Type B pancreatic cell (in vitro differentiated cells): ENCODE measurements around the gene NELFA. TPM values are rescaled to one million over a fixed set of nuclear protein-coding genes. Genes with fewer than 3 reads are reported as not detected.

Source experiments
- DNase-seq: peaks from one replicate; pipeline ENCODE4 v3.0.0; 2021; ENCODE audit warnings: mixed read lengths; ENCODE audit not compliant: unreplicated experiment; ENCODE audit errors: extremely low spot score
- H3K27ac Mint-ChIP-seq: 2 replicates; pipeline ENCODE4 v1.8.0; 2021; ENCODE audit warnings: mild to moderate bottlenecking, mixed read lengths
- H3K27me3 Mint-ChIP-seq: 2 replicates; pipeline ENCODE4 v1.8.0; 2021; ENCODE audit warnings: mixed read lengths
- H3K36me3 Mint-ChIP-seq: 2 replicates; pipeline ENCODE4 v1.8.0; 2021; ENCODE audit warnings: mixed read lengths
- H3K4me1 Mint-ChIP-seq: one replicate; pipeline ENCODE4 v1.8.0; 2021; ENCODE audit warnings: mixed read lengths; ENCODE audit not compliant: unreplicated experiment
- H3K4me3 Mint-ChIP-seq: 2 replicates; pipeline ENCODE4 v1.8.0; 2021; ENCODE audit warnings: mild to moderate bottlenecking, mixed read lengths
- H3K9me3 Mint-ChIP-seq: 2 replicates; pipeline ENCODE4 v1.8.0; 2021; ENCODE audit warnings: mixed read lengths
- microRNA-seq: library from miRNA; unstranded; fragments of <30 nt; microRNA quantifications from one replicate; pipeline ENCODE4, GENCODE V29; 2020
- total RNA-seq: library from RNA; stranded (reverse); gene quantifications from 2 replicates; pipeline ENCODE4 v1.2.1, GENCODE V29; 2021; ENCODE audit warnings: low replicate concordance
- TF ChIP-seq, protein P1 (sequence below): fragments of 200-600 bp; sonication (generic); conservative IDR thresholded peaks from 2 replicates; pipeline ENCODE4 v1.5.0; 2021; ENCODE audit warnings: antibody characterized with exemption, mild to moderate bottlenecking

Gene NELFA
- total RNA-seq, 1 donor from 2014 or later: 44.8 TPM

DNA sequence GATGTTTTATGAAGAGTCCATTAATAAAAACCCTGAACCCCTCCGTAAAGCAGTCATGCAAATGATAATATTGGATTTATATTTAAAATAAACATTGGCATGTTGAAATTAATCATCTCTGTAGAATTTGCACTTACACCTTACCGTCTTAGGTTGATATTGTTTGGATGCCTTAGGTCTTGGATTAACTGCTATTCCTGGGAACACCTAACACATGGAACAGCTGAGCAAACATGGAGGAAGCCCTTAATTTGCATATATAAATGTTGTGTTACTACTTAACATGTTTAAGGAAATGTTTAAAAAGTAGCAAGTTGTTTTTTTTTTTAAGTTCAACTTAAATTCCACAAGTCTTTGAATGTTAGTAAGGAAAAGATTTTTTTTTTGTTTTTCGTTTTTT, 75.1 kb downstream of the NELFA start:
- Mint-ChIP-seq H3K36me3 (peaks cover 13% of the 10 kb centered on the region), H3K27me3 (no peaks in the 10 kb centered on the region), H3K27ac (no peak overlapping the region), H3K4me1 (no peaks in the 10 kb centered on the region), H3K4me3 (no peak overlapping the region), H3K9me3 (no peaks in the 10 kb centered on the region)
- no peak for DNase-seq
- TF ChIP-seq, protein P1, sequence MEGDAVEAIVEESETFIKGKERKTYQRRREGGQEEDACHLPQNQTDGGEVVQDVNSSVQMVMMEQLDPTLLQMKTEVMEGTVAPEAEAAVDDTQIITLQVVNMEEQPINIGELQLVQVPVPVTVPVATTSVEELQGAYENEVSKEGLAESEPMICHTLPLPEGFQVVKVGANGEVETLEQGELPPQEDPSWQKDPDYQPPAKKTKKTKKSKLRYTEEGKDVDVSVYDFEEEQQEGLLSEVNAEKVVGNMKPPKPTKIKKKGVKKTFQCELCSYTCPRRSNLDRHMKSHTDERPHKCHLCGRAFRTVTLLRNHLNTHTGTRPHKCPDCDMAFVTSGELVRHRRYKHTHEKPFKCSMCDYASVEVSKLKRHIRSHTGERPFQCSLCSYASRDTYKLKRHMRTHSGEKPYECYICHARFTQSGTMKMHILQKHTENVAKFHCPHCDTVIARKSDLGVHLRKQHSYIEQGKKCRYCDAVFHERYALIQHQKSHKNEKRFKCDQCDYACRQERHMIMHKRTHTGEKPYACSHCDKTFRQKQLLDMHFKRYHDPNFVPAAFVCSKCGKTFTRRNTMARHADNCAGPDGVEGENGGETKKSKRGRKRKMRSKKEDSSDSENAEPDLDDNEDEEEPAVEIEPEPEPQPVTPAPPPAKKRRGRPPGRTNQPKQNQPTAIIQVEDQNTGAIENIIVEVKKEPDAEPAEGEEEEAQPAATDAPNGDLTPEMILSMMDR: no peak

DNA sequence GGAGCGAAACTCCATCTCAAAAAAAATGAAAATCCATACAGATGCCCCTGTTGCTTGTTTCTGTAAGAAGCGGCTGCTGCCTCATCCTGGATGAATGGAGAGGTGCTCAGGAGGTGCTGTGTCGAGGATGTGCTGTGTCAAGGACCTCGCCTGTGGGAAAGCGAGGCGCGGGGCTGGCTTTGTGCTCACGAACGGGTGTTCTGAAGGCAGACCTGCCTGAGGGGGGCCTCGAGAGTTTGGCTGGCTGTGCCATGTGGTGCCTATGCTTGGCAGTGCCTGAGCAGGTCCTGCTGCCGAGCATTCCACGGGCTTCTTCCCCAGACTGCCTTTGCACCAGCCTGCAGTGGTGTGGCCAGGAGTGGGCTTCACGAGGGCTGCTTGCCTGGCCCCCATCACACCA, 76.0 kb downstream of the NELFA start:
- TF ChIP-seq, protein P1: no peak
- Mint-ChIP-seq H3K4me3 (no peak overlapping the region), H3K27me3 (no peaks in the 10 kb centered on the region), H3K9me3 (no peaks in the 10 kb centered on the region), H3K27ac (no peak overlapping the region), H3K36me3 (peaks cover 10% of the 10 kb centered on the region), H3K4me1 (no peaks in the 10 kb centered on the region)
- no peak for DNase-seq

Small RNA genes within 50 kb of the gene (microRNA-seq; reads per million reads assigned to microRNA genes)
- gene MIR943: 3.0 reads per million, percentile 5 among the genes with 10 or more reads in this experiment

Other genes starting within 250 kb of the NELFA start
- gene FGFR3, start 215.7 kb downstream of the NELFA start, total RNA-seq: 44.3 and 63.9 TPM in 2 replicates
- gene LETM1, start 152.8 kb downstream of the NELFA start, total RNA-seq: 61.1 and 64.3 TPM in 2 replicates
- 70.6 and 156 TPM in 2 replicates for gene NSD2, start 137.6 kb downstream of the NELFA start, total RNA-seq
- 9.6 and 14.9 TPM in 2 replicates for gene NAT8L, start 50.4 kb upstream of the NELFA start, total RNA-seq
- 12.3 and 19.7 TPM in 2 replicates for gene HAUS3, start 233.1 kb upstream of the NELFA start, total RNA-seq
- gene POLN, start 233.1 kb upstream of the NELFA start, total RNA-seq: 4.1 and 4.3 TPM in 2 replicates